GM23338 (cell line): ENCODE data around the gene TP53. TPM values are rescaled to one million over a fixed set of nuclear protein-coding genes. Genes with fewer than 3 reads are reported as not detected.

Source experiments
- ATAC-seq: fragments of 200-7000 bp; cut with Tn5 transposase; 3 replicates; pipeline ENCODE4 v1.9.1; 2020
- DNase-seq: peaks from one replicate; pipeline ENCODE4 v3.0.0-alpha.2; 2015; ENCODE audit warnings: low spot score
- H2AFZ ChIP-seq: fragments of 200-600 bp; sonication (generic); 2 replicates; pipeline ENCODE4 v1.8.0; 2016; ENCODE audit warnings: antibody characterized with exemption, mild to moderate bottlenecking, moderate library complexity
- H3F3A ChIP-seq: fragments of 200-600 bp; sonication (generic); replicated peaks from 2 replicates; pipeline ENCODE4 v1.8.0; 2017; ENCODE audit warnings: antibody characterized with exemption, mixed run types, low read depth
- H3K27ac ChIP-seq: fragments of 200-600 bp; sonication (generic); 2 replicates; pipeline ENCODE4 v1.6.1; 2016; ENCODE audit warnings: low read depth
- H3K27me3 ChIP-seq: fragments of 200-600 bp; sonication (generic); 2 replicates; pipeline ENCODE4 v1.8.0; 2016; ENCODE audit warnings: mild to moderate bottlenecking, mixed run types, moderate library complexity; ENCODE audit not compliant: insufficient read depth
- H3K36me3 ChIP-seq: fragments of 200-600 bp; sonication (generic); 2 replicates; pipeline ENCODE4 v1.8.0; 2016; ENCODE audit warnings: mild to moderate bottlenecking; ENCODE audit not compliant: insufficient read depth
- H3K4me1 ChIP-seq: fragments of 200-600 bp; sonication (generic); 2 replicates; pipeline ENCODE4 v1.8.0; 2016; ENCODE audit warnings: mild to moderate bottlenecking, moderate library complexity; ENCODE audit not compliant: insufficient read depth
- H3K4me2 ChIP-seq: fragments of 200-600 bp; sonication (generic); 2 replicates; pipeline ENCODE4 v1.7.1; 2017; ENCODE audit warnings: mixed run types
- H3K4me3 ChIP-seq: fragments of 200-600 bp; sonication (generic); 2 replicates; pipeline ENCODE4 v1.6.1; 2016; ENCODE audit warnings: mixed run types
- H3K79me2 ChIP-seq: fragments of 200-600 bp; sonication (generic); replicated peaks from 2 replicates; pipeline ENCODE4 v1.8.0; 2017; ENCODE audit warnings: mild to moderate bottlenecking; ENCODE audit not compliant: insufficient read depth
- H3K9me2 ChIP-seq: fragments of 200-600 bp; sonication (generic); 2 replicates; pipeline ENCODE4 v1.8.0; 2017; ENCODE audit not compliant: insufficient read depth
- H4K20me1 ChIP-seq: fragments of 200-600 bp; sonication (generic); replicated peaks from 2 replicates; pipeline ENCODE4 v1.8.0; 2017; ENCODE audit warnings: mild to moderate bottlenecking; ENCODE audit not compliant: insufficient read depth
- H3K27ac Mint-ChIP-seq: 2 replicates; pipeline ENCODE4 v1.8.0; 2020; ENCODE audit warnings: inconsistent platforms, mild to moderate bottlenecking, moderate library complexity, mixed read lengths
- H3K27me3 Mint-ChIP-seq: 3 replicates; pipeline ENCODE4 v1.8.0; 2022; ENCODE audit warnings: low read depth, mild to moderate bottlenecking, moderate library complexity, mixed read lengths, inconsistent platforms; ENCODE audit not compliant: insufficient read depth, poor library complexity
- H3K36me3 Mint-ChIP-seq: 3 replicates; pipeline ENCODE4 v1.8.0; 2021; ENCODE audit warnings: low read depth, mild to moderate bottlenecking, inconsistent platforms, moderate library complexity, mixed read lengths
- H3K4me1 Mint-ChIP-seq: 3 replicates; pipeline ENCODE4 v1.8.0; 2020; ENCODE audit warnings: mild to moderate bottlenecking, inconsistent platforms, mixed read lengths
- H3K4me3 Mint-ChIP-seq: 3 replicates; pipeline ENCODE4 v1.8.0; 2021; ENCODE audit warnings: moderate library complexity, mild to moderate bottlenecking, inconsistent platforms, mixed read lengths
- H3K9me3 Mint-ChIP-seq: 3 replicates; pipeline ENCODE4 v1.8.0; 2020; ENCODE audit warnings: moderate library complexity, mild to moderate bottlenecking, inconsistent platforms, mixed read lengths
- CREB1 ChIP-seq: fragments of 250-450 bp; sonication (Bioruptor Pico); IDR thresholded peaks from 2 replicates; pipeline ENCODE4 v1.5.0; 2020; ENCODE audit warnings: low read depth, mild to moderate bottlenecking, moderate library complexity
- EZH2 ChIP-seq: fragments of 200-600 bp; sonication (generic); IDR thresholded peaks from one replicate; pipeline ENCODE4 v1.8.0; 2017; ENCODE audit warnings: antibody characterized with exemption, mild to moderate bottlenecking, low read depth; ENCODE audit not compliant: unreplicated experiment
- EZH2phosphoT487 ChIP-seq: fragments of 200-600 bp; sonication (generic); IDR thresholded peaks from one replicate; pipeline ENCODE4 v1.8.1; 2018; ENCODE audit warnings: antibody characterized with exemption; ENCODE audit not compliant: unreplicated experiment
- JUNB ChIP-seq: IDR thresholded peaks from one replicate; pipeline ENCODE4 v1.6.1; 2016; ENCODE audit warnings: antibody characterized with exemption; ENCODE audit not compliant: unreplicated experiment
- NANOG ChIP-seq: IDR thresholded peaks from 2 replicates; pipeline ENCODE4 v1.6.1; 2016; ENCODE audit warnings: antibody characterized with exemption, borderline replicate concordance
- POLR2AphosphoS5 ChIP-seq: IDR thresholded peaks from 2 replicates; pipeline ENCODE4 v1.6.1; 2016; ENCODE audit warnings: antibody characterized with exemption, low read depth
- STAT1 ChIP-seq: IDR thresholded peaks from one replicate; pipeline ENCODE4 v1.6.1; 2016; ENCODE audit warnings: antibody characterized with exemption; ENCODE audit not compliant: unreplicated experiment
- ZNF114 ChIP-seq: fragments of 250-450 bp; sonication (Bioruptor Pico); IDR thresholded peaks from 2 replicates; pipeline ENCODE4 v1.5.0; 2020; ENCODE audit warnings: mild to moderate bottlenecking, moderate library complexity
- ZNF331 ChIP-seq: fragments of 250-450 bp; sonication (Bioruptor Pico); IDR thresholded peaks from 2 replicates; pipeline ENCODE4 v1.5.0; 2020; ENCODE audit warnings: low read depth, mild to moderate bottlenecking, moderate library complexity
- polyA plus RNA-seq: library from polyadenylated mRNA; unstranded; fragments of >200 nt; fragmentation: Nextera tagmentation; extraction: Ambion mirVana; gene quantifications from 2 replicates; pipeline ENCODE4 v1.2.1, GENCODE V29; 2016
- total RNA-seq: library from RNA; depleted of rRNA; stranded (reverse); fragments of >200 nt; shearing (Covaris generic); gene quantifications from 2 replicates; pipeline ENCODE4 v1.2.3, GENCODE V29; 2014
- TF ChIP-seq, protein P1 (sequence below), 2 experiments: fragments of 200-600 bp in 1 of 2; sonication (generic) in 1 of 2; conservative IDR thresholded peaks; 2 replicates each; pipeline versions ENCODE4 v1.5.1 to v1.6.1; 2016 to 2017; ENCODE audit warnings: antibody characterized with exemption in 2 of 2, low read depth in 2 of 2, mild to moderate bottlenecking in 2 of 2, moderate library complexity in 1 of 2
- TF ChIP-seq, protein P2 (sequence below): fragments of 250-450 bp; sonication (Bioruptor Pico); IDR thresholded peaks from 2 replicates; pipeline ENCODE4 v1.5.0; 2020; ENCODE audit warnings: mild to moderate bottlenecking, moderate library complexity
- TF ChIP-seq, protein P3 (sequence below): IDR thresholded peaks from 2 replicates; pipeline ENCODE4 v1.6.1; 2016; ENCODE audit warnings: antibody characterized with exemption
- TF ChIP-seq, protein P4 (sequence below): IDR thresholded peaks from one replicate; pipeline ENCODE4 v1.6.1; 2018; ENCODE audit warnings: antibody characterized with exemption; ENCODE audit not compliant: unreplicated experiment

The TP53 gene
- total and polyA plus RNA-seq, 2 experiments from 2014 or later, result 119 to 154 TPM

DNA sequence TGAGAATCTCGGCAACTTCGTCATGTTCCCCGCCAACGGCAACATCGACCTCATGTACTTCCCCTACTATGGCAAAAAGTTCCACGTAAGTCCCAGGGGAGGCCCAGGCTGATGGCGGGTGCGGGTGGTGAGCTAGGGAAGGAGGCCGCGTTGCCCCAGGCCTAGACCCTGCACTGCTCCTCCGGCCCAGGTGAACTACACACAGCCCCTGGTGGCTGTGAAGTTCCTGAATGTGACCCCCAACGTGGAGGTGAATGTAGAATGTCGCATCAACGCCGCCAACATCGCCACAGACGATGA, 31.8 kb downstream of the TP53 start:
- Mint-ChIP-seq H3K36me3 (peaks cover 34% of the 10 kb centered on the region), H3K4me3 (no peak overlapping the region), H3K27me3 (peaks cover 29% of the 10 kb centered on the region), H3K9me3 (peaks cover 2% of the 10 kb centered on the region; the same call in 2 of the 3 replicates), H3K4me1 (peaks cover 41% of the 10 kb centered on the region), H3K27ac (0 out of 2 replicates have a peak overlapping the region, but pooled peaks have one; percentile 95)
- H2AFZ ChIP-seq, result no peak overlapping the region
- no peaks in the 10 kb centered on the region for H3K36me3 ChIP-seq
- H4K20me1 ChIP-seq, result no peaks in the 10 kb centered on the region
- H3F3A ChIP-seq, result peaks cover 10% of the 10 kb centered on the region
- H3K27me3 ChIP-seq, result peaks cover 20% of the 10 kb centered on the region
- no peak overlapping the region for H3K27ac ChIP-seq
- TF ChIP-seq EZH2 (no peak), NANOG (no peak), POLR2AphosphoS5 (no peak), EZH2phosphoT487 (no peak), JUNB (no peak), ZNF114 (no peak), ZNF331 (no peak), CREB1 (CRISPR knock-in tag) (no peak), STAT1 (no peak)
- TF ChIP-seq, protein P1, sequence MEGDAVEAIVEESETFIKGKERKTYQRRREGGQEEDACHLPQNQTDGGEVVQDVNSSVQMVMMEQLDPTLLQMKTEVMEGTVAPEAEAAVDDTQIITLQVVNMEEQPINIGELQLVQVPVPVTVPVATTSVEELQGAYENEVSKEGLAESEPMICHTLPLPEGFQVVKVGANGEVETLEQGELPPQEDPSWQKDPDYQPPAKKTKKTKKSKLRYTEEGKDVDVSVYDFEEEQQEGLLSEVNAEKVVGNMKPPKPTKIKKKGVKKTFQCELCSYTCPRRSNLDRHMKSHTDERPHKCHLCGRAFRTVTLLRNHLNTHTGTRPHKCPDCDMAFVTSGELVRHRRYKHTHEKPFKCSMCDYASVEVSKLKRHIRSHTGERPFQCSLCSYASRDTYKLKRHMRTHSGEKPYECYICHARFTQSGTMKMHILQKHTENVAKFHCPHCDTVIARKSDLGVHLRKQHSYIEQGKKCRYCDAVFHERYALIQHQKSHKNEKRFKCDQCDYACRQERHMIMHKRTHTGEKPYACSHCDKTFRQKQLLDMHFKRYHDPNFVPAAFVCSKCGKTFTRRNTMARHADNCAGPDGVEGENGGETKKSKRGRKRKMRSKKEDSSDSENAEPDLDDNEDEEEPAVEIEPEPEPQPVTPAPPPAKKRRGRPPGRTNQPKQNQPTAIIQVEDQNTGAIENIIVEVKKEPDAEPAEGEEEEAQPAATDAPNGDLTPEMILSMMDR (conservative IDR thresholded peaks at IDR 0.05; ENCODE audit: low read depth in 2 of 2), result no peak
- TF ChIP-seq, protein P2, sequence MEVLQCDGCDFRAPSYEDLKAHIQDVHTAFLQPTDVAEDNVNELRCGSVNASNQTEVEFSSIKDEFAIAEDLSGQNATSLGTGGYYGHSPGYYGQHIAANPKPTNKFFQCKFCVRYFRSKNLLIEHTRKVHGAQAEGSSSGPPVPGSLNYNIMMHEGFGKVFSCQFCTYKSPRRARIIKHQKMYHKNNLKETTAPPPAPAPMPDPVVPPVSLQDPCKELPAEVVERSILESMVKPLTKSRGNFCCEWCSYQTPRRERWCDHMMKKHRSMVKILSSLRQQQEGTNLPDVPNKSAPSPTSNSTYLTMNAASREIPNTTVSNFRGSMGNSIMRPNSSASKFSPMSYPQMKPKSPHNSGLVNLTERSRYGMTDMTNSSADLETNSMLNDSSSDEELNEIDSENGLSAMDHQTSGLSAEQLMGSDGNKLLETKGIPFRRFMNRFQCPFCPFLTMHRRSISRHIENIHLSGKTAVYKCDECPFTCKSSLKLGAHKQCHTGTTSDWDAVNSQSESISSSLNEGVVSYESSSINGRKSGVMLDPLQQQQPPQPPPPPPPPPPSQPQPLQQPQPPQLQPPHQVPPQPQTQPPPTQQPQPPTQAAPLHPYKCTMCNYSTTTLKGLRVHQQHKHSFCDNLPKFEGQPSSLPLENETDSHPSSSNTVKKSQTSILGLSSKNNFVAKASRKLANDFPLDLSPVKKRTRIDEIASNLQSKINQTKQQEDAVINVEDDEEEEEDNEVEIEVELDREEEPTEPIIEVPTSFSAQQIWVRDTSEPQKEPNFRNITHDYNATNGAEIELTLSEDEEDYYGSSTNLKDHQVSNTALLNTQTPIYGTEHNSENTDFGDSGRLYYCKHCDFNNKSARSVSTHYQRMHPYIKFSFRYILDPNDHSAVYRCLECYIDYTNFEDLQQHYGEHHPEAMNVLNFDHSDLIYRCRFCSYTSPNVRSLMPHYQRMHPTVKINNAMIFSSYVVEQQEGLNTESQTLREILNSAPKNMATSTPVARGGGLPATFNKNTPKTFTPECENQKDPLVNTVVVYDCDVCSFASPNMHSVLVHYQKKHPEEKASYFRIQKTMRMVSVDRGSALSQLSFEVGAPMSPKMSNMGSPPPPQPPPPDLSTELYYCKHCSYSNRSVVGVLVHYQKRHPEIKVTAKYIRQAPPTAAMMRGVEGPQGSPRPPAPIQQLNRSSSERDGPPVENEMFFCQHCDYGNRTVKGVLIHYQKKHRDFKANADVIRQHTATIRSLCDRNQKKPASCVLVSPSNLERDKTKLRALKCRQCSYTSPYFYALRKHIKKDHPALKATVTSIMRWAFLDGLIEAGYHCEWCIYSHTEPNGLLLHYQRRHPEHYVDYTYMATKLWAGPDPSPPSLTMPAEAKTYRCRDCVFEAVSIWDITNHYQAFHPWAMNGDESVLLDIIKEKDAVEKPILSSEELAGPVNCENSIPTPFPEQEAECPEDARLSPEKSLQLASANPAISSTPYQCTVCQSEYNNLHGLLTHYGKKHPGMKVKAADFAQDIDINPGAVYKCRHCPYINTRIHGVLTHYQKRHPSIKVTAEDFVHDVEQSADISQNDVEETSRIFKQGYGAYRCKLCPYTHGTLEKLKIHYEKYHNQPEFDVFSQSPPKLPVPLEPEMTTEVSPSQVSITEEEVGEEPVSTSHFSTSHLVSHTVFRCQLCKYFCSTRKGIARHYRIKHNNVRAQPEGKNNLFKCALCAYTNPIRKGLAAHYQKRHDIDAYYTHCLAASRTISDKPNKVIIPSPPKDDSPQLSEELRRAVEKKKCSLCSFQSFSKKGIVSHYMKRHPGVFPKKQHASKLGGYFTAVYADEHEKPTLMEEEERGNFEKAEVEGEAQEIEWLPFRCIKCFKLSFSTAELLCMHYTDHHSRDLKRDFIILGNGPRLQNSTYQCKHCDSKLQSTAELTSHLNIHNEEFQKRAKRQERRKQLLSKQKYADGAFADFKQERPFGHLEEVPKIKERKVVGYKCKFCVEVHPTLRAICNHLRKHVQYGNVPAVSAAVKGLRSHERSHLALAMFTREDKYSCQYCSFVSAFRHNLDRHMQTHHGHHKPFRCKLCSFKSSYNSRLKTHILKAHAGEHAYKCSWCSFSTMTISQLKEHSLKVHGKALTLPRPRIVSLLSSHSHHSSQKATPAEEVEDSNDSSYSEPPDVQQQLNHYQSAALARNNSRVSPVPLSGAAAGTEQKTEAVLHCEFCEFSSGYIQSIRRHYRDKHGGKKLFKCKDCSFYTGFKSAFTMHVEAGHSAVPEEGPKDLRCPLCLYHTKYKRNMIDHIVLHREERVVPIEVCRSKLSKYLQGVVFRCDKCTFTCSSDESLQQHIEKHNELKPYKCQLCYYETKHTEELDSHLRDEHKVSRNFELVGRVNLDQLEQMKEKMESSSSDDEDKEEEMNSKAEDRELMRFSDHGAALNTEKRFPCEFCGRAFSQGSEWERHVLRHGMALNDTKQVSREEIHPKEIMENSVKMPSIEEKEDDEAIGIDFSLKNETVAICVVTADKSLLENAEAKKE (CRISPR knock-in tag), result no peak
- TF ChIP-seq, protein P3, sequence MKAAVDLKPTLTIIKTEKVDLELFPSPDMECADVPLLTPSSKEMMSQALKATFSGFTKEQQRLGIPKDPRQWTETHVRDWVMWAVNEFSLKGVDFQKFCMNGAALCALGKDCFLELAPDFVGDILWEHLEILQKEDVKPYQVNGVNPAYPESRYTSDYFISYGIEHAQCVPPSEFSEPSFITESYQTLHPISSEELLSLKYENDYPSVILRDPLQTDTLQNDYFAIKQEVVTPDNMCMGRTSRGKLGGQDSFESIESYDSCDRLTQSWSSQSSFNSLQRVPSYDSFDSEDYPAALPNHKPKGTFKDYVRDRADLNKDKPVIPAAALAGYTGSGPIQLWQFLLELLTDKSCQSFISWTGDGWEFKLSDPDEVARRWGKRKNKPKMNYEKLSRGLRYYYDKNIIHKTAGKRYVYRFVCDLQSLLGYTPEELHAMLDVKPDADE, result no peak
- TF ChIP-seq, protein P4, sequence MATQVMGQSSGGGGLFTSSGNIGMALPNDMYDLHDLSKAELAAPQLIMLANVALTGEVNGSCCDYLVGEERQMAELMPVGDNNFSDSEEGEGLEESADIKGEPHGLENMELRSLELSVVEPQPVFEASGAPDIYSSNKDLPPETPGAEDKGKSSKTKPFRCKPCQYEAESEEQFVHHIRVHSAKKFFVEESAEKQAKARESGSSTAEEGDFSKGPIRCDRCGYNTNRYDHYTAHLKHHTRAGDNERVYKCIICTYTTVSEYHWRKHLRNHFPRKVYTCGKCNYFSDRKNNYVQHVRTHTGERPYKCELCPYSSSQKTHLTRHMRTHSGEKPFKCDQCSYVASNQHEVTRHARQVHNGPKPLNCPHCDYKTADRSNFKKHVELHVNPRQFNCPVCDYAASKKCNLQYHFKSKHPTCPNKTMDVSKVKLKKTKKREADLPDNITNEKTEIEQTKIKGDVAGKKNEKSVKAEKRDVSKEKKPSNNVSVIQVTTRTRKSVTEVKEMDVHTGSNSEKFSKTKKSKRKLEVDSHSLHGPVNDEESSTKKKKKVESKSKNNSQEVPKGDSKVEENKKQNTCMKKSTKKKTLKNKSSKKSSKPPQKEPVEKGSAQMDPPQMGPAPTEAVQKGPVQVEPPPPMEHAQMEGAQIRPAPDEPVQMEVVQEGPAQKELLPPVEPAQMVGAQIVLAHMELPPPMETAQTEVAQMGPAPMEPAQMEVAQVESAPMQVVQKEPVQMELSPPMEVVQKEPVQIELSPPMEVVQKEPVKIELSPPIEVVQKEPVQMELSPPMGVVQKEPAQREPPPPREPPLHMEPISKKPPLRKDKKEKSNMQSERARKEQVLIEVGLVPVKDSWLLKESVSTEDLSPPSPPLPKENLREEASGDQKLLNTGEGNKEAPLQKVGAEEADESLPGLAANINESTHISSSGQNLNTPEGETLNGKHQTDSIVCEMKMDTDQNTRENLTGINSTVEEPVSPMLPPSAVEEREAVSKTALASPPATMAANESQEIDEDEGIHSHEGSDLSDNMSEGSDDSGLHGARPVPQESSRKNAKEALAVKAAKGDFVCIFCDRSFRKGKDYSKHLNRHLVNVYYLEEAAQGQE, result no peak
- H3K4me2 ChIP-seq, result no peak overlapping the region
- ATAC-seq, result no peak
- H3K4me3 ChIP-seq, result no peak overlapping the region
- H3K4me1 ChIP-seq, result peaks cover 25% of the 10 kb centered on the region
- DNase-seq, result no peak
- no peaks in the 10 kb centered on the region for H3K79me2 ChIP-seq
- no peaks in the 10 kb centered on the region; the same call in 1 of the 2 replicates for H3K9me2 ChIP-seq
